Hematopoietic multipotent progenitor cell treated with erythropoietin and hydrocortisone succinate and interleukin-3 and kit ligand, for 15 days (in vitro differentiated cells): Measurements from ENCODE around the gene LDLRAD3.
A peak's percentile ranks its signal among the peaks of the same experiment; 100 is the strongest.
"Not testable (repeated sequence)": the region's sequence is repeated elsewhere in the genome, so short reads cannot be mapped to it uniquely, and the experiment has no call there.

Experiments used
- DNase-seq: peaks from one replicate; pipeline ENCODE4 v3.0.0-alpha.2; 2015; ENCODE audit warnings: low spot score

Gene LDLRAD3

GRCh38 chr11:35943713-35944502, at the start of gene LDLRAD3:
Gene LDLRAD3, plus strand, starts transcription at chr11:35944062. Its CDS starts 37 bp downstream, at chr11:35944099.
- peak; percentile 39 for DNase-seq

GRCh38 chr11:35897019-35897418, 46.8 kb upstream of the LDLRAD3 start:
- DNase-seq = no peak

- DNase-seq = no peak
These were observed 40.9 kb upstream of the LDLRAD3 start for GRCh38 chr11:35902961-35903360.

GRCh38 chr11:35905646-35906276, 38.1 kb upstream of the LDLRAD3 start:
- no peak for DNase-seq

- no peak for DNase-seq
These were observed 37.6 kb upstream of the LDLRAD3 start for GRCh38 chr11:35906277-35906661.

GRCh38 chr11:35906681-35907080, 37.2 kb upstream of the LDLRAD3 start:
- DNase-seq = no peak

- no peak for DNase-seq
These were observed 36.0 kb upstream of the LDLRAD3 start for GRCh38 chr11:35907648-35908431.

GRCh38 chr11:35908432-35908771, 35.5 kb upstream of the LDLRAD3 start:
- not testable (repeated sequence) for DNase-seq

GRCh38 chr11:35909511-35910265, 34.2 kb upstream of the LDLRAD3 start:
- no peak for DNase-seq

- DNase-seq = no peak
These were observed 32.8 kb upstream of the LDLRAD3 start for GRCh38 chr11:35911013-35911412.

GRCh38 chr11:35911616-35912165, 32.2 kb upstream of the LDLRAD3 start:
- DNase-seq = no peak

- DNase-seq = not testable (repeated sequence)
These were observed 31.4 kb upstream of the LDLRAD3 start for GRCh38 chr11:35912436-35912835.

GRCh38 chr11:35912883-35913624, 30.8 kb upstream of the LDLRAD3 start:
- DNase-seq = no peak

GRCh38 chr11:35914816-35915215, 29.0 kb upstream of the LDLRAD3 start:
- DNase-seq = no peak

GRCh38 chr11:35916270-35916669, 27.6 kb upstream of the LDLRAD3 start:
- DNase-seq = no peak

GRCh38 chr11:35917676-35918075, 26.2 kb upstream of the LDLRAD3 start:
- DNase-seq = no peak

GRCh38 chr11:35918716-35919115, 25.1 kb upstream of the LDLRAD3 start:
- DNase-seq = no peak

GRCh38 chr11:35919244-35919643, 24.6 kb upstream of the LDLRAD3 start:
- no peak for DNase-seq

- no peak for DNase-seq
These were observed 20.4 kb upstream of the LDLRAD3 start for GRCh38 chr11:35923452-35923851.

- no peak for DNase-seq
These were observed 19.1 kb upstream of the LDLRAD3 start for GRCh38 chr11:35924811-35925210.

- no peak for DNase-seq
These were observed 16.8 kb upstream of the LDLRAD3 start for GRCh38 chr11:35927104-35927503.
